A673 (cell line): ENCODE data around the gene ABCG1.

Experiments used
- EZH2 ChIP-seq: fragments of 200-600 bp; sonication (generic); IDR thresholded peaks from 2 replicates; pipeline ENCODE4 v1.6.1; 2017; ENCODE audit warnings: borderline replicate concordance, low read depth, mild to moderate bottlenecking, mixed read lengths, antibody characterized with exemption, low read length; ENCODE audit not compliant: poor library complexity, severe bottlenecking
- TF ChIP-seq, protein P1 (sequence below): fragments of 300-800, 200-600 bp; sonication (generic); conservative IDR thresholded peaks from 2 replicates; pipeline ENCODE4 v1.5.1; 2017; ENCODE audit warnings: low read depth, mild to moderate bottlenecking, antibody characterized with exemption, low read length, moderate library complexity, mixed read lengths

- TF ChIP-seq, protein P1, sequence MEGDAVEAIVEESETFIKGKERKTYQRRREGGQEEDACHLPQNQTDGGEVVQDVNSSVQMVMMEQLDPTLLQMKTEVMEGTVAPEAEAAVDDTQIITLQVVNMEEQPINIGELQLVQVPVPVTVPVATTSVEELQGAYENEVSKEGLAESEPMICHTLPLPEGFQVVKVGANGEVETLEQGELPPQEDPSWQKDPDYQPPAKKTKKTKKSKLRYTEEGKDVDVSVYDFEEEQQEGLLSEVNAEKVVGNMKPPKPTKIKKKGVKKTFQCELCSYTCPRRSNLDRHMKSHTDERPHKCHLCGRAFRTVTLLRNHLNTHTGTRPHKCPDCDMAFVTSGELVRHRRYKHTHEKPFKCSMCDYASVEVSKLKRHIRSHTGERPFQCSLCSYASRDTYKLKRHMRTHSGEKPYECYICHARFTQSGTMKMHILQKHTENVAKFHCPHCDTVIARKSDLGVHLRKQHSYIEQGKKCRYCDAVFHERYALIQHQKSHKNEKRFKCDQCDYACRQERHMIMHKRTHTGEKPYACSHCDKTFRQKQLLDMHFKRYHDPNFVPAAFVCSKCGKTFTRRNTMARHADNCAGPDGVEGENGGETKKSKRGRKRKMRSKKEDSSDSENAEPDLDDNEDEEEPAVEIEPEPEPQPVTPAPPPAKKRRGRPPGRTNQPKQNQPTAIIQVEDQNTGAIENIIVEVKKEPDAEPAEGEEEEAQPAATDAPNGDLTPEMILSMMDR = no peak
- TF ChIP-seq EZH2 = no peak
Observed at GRCh38 chr21:42188663-42189062, 30.3 kb upstream of the ABCG1 start.
